ENCODE results near the gene PTPRQ. TPM values are rescaled to one million over a fixed set of nuclear protein-coding genes. Genes with fewer than 3 reads are reported as not detected.
"Not testable (repeated sequence)": the region's sequence is repeated elsewhere in the genome, so short reads cannot be mapped to it uniquely, and the experiment has no call there.

Gene PTPRQ
- total and polyA plus RNA-seq, 4 experiments from 2014 or later, result not detected

- H3K9me3 ChIP-seq (ENCODE audit: control insufficient read depth in 1 of 2, low read length in 2 of 2); H3K27me3 ChIP-seq (ENCODE audit: insufficient read depth, low read length); H3K9me3 Mint-ChIP-seq; H3K27ac ChIP-seq (ENCODE audit: low read depth, low read length); POLR2A ChIA-PET (ENCODE audit: partially characterized antibody); H3K36me3 Mint-ChIP-seq; intact Hi-C loops (cut with micrococcal nuclease); H3K27ac Mint-ChIP-seq; H3K4me1 ChIP-seq (ENCODE audit: insufficient read depth, low read length); H3K4me3 ChIP-seq (ENCODE audit: low read length in 2 of 2); H3K36me3 ChIP-seq (ENCODE audit: insufficient read depth, low read length); DNase-seq; CTCF ChIA-PET (ENCODE audit: partially characterized antibody); H3K4me1 Mint-ChIP-seq; H3K4me3 Mint-ChIP-seq; H3K27me3 Mint-ChIP-seq: not testable (repeated sequence)
These were observed 232.1 kb downstream of the PTPRQ start for GRCh38 chr12:80676042-80676636.

- H3K36me3 Mint-ChIP-seq, result no peaks in the 10 kb centered on the region
- H3K4me1 ChIP-seq (ENCODE audit: insufficient read depth, low read length), result no peaks in the 10 kb centered on the region
- ChIA-PET POLR2A (ENCODE audit: partially characterized antibody) (no interaction called here), CTCF (ENCODE audit: partially characterized antibody) (no interaction called here)
- H3K27me3 Mint-ChIP-seq, result no peaks in the 10 kb centered on the region
- no peak for DNase-seq
- H3K27ac ChIP-seq (ENCODE audit: low read depth, low read length), result no peak overlapping the region
- H3K9me3 ChIP-seq (ENCODE audit: control insufficient read depth in 1 of 2, low read length in 2 of 2), result no peaks in the 10 kb centered on the region
- peaks cover 0 to 6% (median 0%) of the 10 kb centered on the region in 8 donors for H3K9me3 Mint-ChIP-seq
- no peaks in the 10 kb centered on the region for H3K4me1 Mint-ChIP-seq
- intact Hi-C loops (cut with micrococcal nuclease), result no loop called here
- no peak overlapping the region for H3K27ac Mint-ChIP-seq
- no peak overlapping the region for H3K4me3 Mint-ChIP-seq
- H3K4me3 ChIP-seq (ENCODE audit: low read length in 2 of 2), result no peak overlapping the region
- no peaks in the 10 kb centered on the region for H3K36me3 ChIP-seq (ENCODE audit: insufficient read depth, low read length)
- H3K27me3 ChIP-seq (ENCODE audit: insufficient read depth, low read length), result no peaks in the 10 kb centered on the region
These were observed 232.8 kb downstream of the PTPRQ start for GRCh38 chr12:80676856-80677255.

- H3K4me3 Mint-ChIP-seq, result no peak overlapping the region
- CTCF ChIA-PET (ENCODE audit: partially characterized antibody), result no interaction called here
These were observed 234.0 kb downstream of the PTPRQ start for GRCh38 chr12:80677994-80678393.

GRCh38 chr12:80679346-80680131 lies 235.5 kb downstream of the PTPRQ start:
- no peak overlapping the region for H3K4me3 Mint-ChIP-seq
- POLR2A ChIA-PET (ENCODE audit: partially characterized antibody), result no interaction called here
- no peak for DNase-seq
- no peaks in the 10 kb centered on the region for H3K36me3 ChIP-seq (ENCODE audit: insufficient read depth, low read length)
- intact Hi-C loops (cut with micrococcal nuclease), result no loop called here
- no peak overlapping the region for H3K27ac ChIP-seq (ENCODE audit: low read depth, low read length)
- no peaks in the 10 kb centered on the region for H3K9me3 ChIP-seq (ENCODE audit: control insufficient read depth in 1 of 2, low read length in 2 of 2)
- H3K9me3 Mint-ChIP-seq, result peaks cover 0 to 7% (median 0%) of the 10 kb centered on the region in 8 donors
- no peak overlapping the region for H3K27ac Mint-ChIP-seq
- H3K4me3 ChIP-seq (ENCODE audit: low read length in 2 of 2), result no peak overlapping the region
- H3K27me3 Mint-ChIP-seq, result no peaks in the 10 kb centered on the region
- H3K4me1 ChIP-seq (ENCODE audit: insufficient read depth, low read length), result no peaks in the 10 kb centered on the region
- H3K27me3 ChIP-seq (ENCODE audit: insufficient read depth, low read length), result no peaks in the 10 kb centered on the region
- no peaks in the 10 kb centered on the region for H3K4me1 Mint-ChIP-seq
- H3K36me3 Mint-ChIP-seq, result no peaks in the 10 kb centered on the region
- CTCF ChIA-PET (ENCODE audit: partially characterized antibody), result no interaction called here

More at GRCh38 chr12:80677994-80678393, 234.0 kb downstream of the PTPRQ start:
- H3K36me3 ChIP-seq (ENCODE audit: insufficient read depth, low read length), result no peaks in the 10 kb centered on the region
- no peaks in the 10 kb centered on the region for H3K9me3 ChIP-seq (ENCODE audit: control insufficient read depth in 1 of 2, low read length in 2 of 2)
- no peak overlapping the region for H3K27ac ChIP-seq (ENCODE audit: low read depth, low read length)
- intact Hi-C loops (cut with micrococcal nuclease), result no loop called here
- H3K27me3 ChIP-seq (ENCODE audit: insufficient read depth, low read length), result no peaks in the 10 kb centered on the region
- Mint-ChIP-seq H3K27me3 (no peaks in the 10 kb centered on the region), H3K9me3 (peaks cover 0 to 4% (median 0%) of the 10 kb centered on the region in 8 donors), H3K27ac (no peak overlapping the region), H3K4me1 (no peaks in the 10 kb centered on the region), H3K36me3 (no peaks in the 10 kb centered on the region)
- no peaks in the 10 kb centered on the region for H3K4me1 ChIP-seq (ENCODE audit: insufficient read depth, low read length)
- no peak for DNase-seq
- H3K4me3 ChIP-seq (ENCODE audit: low read length in 2 of 2), result no peak overlapping the region
- POLR2A ChIA-PET (ENCODE audit: partially characterized antibody), result no interaction called here

- POLR2A ChIA-PET (ENCODE audit: partially characterized antibody), result no interaction called here
- peaks cover 0 to 7% (median 2%) of the 10 kb centered on the region in 8 donors for H3K9me3 Mint-ChIP-seq
- Histone ChIP-seq H3K4me3 (ENCODE audit: low read length in 2 of 2) (no peak overlapping the region), H3K4me1 (ENCODE audit: insufficient read depth, low read length) (no peaks in the 10 kb centered on the region), H3K27me3 (ENCODE audit: insufficient read depth, low read length) (no peaks in the 10 kb centered on the region), H3K27ac (ENCODE audit: low read depth, low read length) (no peak overlapping the region), H3K36me3 (ENCODE audit: insufficient read depth, low read length) (no peaks in the 10 kb centered on the region), H3K9me3 (ENCODE audit: control insufficient read depth in 1 of 2, low read length in 2 of 2) (no peaks in the 10 kb centered on the region)
- no peak overlapping the region for H3K27ac Mint-ChIP-seq
- no peaks in the 10 kb centered on the region for H3K4me1 Mint-ChIP-seq
- intact Hi-C loops (cut with micrococcal nuclease), result no loop called here
- DNase-seq, result no peak
- H3K27me3 Mint-ChIP-seq, result no peaks in the 10 kb centered on the region
- H3K36me3 Mint-ChIP-seq, result no peaks in the 10 kb centered on the region
- CTCF ChIA-PET (ENCODE audit: partially characterized antibody), result no interaction called here
- no peak overlapping the region for H3K4me3 Mint-ChIP-seq
These were observed 237.3 kb downstream of the PTPRQ start for GRCh38 chr12:80681287-80681686.

- Histone ChIP-seq H3K4me3 (ENCODE audit: low read length in 2 of 2) (no peak overlapping the region), H3K27ac (ENCODE audit: low read depth, low read length) (no peak overlapping the region), H3K36me3 (ENCODE audit: insufficient read depth, low read length) (no peaks in the 10 kb centered on the region), H3K27me3 (ENCODE audit: insufficient read depth, low read length) (no peaks in the 10 kb centered on the region), H3K4me1 (ENCODE audit: insufficient read depth, low read length) (no peaks in the 10 kb centered on the region), H3K9me3 (ENCODE audit: control insufficient read depth in 1 of 2, low read length in 2 of 2) (no peaks in the 10 kb centered on the region)
- ChIA-PET POLR2A (ENCODE audit: partially characterized antibody) (no interaction called here), CTCF (ENCODE audit: partially characterized antibody) (no interaction called here)
- Mint-ChIP-seq H3K4me3 (no peak overlapping the region), H3K9me3 (peaks cover 0 to 7% (median 2%) of the 10 kb centered on the region in 8 donors), H3K36me3 (no peaks in the 10 kb centered on the region), H3K27me3 (no peaks in the 10 kb centered on the region), H3K4me1 (no peaks in the 10 kb centered on the region), H3K27ac (no peak overlapping the region)
- DNase-seq, result no peak
- intact Hi-C loops (cut with micrococcal nuclease), result no loop called here
These were observed 237.8 kb downstream of the PTPRQ start for GRCh38 chr12:80681786-80682185.

- no peaks in the 10 kb centered on the region for H3K36me3 ChIP-seq (ENCODE audit: insufficient read depth, low read length)
- H3K9me3 ChIP-seq (ENCODE audit: control insufficient read depth in 1 of 2, low read length in 2 of 2), result no peaks in the 10 kb centered on the region
- no peaks in the 10 kb centered on the region for H3K27me3 ChIP-seq (ENCODE audit: insufficient read depth, low read length)
- H3K27me3 Mint-ChIP-seq, result no peaks in the 10 kb centered on the region
- no peak overlapping the region for H3K27ac Mint-ChIP-seq
- no peaks in the 10 kb centered on the region for H3K4me1 Mint-ChIP-seq
- POLR2A ChIA-PET (ENCODE audit: partially characterized antibody), result no interaction called here
- H3K4me3 ChIP-seq (ENCODE audit: low read length in 2 of 2), result no peak overlapping the region
- no peak overlapping the region for H3K4me3 Mint-ChIP-seq
- CTCF ChIA-PET (ENCODE audit: partially characterized antibody), result no interaction called here
- H3K27ac ChIP-seq (ENCODE audit: low read depth, low read length), result no peak overlapping the region
- H3K36me3 Mint-ChIP-seq, result no peaks in the 10 kb centered on the region
- intact Hi-C loops (cut with micrococcal nuclease), result no loop called here
- peaks cover 0 to 7% (median 2%) of the 10 kb centered on the region in 8 donors for H3K9me3 Mint-ChIP-seq
- no peak for DNase-seq
- no peaks in the 10 kb centered on the region for H3K4me1 ChIP-seq (ENCODE audit: insufficient read depth, low read length)
These were observed 240.1 kb downstream of the PTPRQ start for GRCh38 chr12:80684077-80684495.

All from CD4-positive, alpha-beta memory T cell (primary cell).